T47D (cell line): ENCODE data around the gene PINK1.

Experiments used
- DNase-seq, 2 experiments: peaks; one replicate each; pipeline versions ENCODE4 v3.0.0 to v3.0.0-alpha.2; 2011 to 2012; ENCODE audit warnings: low read depth in 1 of 2, low spot score in 1 of 2
- JUND ChIP-seq: IDR thresholded peaks from 2 replicates; pipeline ENCODE4 v1.6.1; 2012; ENCODE audit warnings: low read depth
- in situ Hi-C: cut with HindIII; loops from 2 replicates; pipeline ENCODE4 v1.10.0; 2016; ENCODE audit warnings: low sequenced_read_pairs, low pct_unique_long_range_greater_than_20kb

The PINK1 gene

DNA sequence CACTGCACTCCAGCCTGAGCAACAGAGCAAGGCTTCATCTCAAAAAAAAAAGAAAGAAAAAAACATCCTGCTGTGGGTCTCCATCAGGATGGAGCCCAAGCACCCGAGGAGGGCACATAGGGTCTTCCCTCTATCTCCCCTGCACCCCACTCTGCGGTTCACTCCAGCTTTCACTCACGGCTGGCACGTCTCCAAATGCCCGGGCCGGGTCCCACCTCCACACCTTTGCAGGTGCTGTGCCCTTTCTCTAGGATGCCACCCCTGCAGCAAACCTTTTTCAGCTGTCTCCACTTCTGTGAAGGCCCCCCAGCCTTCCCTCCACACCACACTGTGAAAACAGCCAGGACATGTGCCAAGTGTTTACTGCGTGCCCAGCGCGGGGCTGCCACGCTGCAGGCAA is 50.4 kb downstream of the PINK1 start:
- TF ChIP-seq JUND: no peak
- no peak for DNase-seq
- in situ Hi-C loops: no loop called here

DNA sequence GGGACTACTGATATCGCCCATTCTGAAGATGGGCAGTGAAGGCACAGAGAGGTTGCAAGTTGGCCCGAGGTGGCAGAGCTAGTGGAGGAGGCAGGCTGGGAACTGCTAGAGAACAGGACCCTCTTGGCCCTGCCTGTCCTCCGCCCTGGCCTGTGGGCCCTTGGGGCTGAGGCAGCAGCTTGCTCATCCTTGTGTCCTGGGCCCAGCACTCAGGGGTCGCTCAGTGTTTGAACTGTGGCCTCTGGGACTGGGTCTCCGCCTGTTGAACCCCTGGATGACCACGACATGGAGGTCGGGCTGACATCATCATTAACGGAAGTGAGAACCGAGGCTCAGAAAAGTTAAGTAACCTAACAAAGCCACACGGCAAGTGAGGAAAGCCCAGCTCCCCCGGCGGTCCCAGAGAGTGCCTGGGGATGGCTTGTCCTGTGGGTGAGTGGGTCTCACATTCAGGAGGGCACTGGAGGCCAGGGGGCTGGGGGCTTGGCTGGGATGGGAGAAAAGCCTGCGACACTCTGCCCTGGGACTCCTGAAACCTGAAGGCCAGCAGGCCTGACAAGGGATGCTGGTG is 50.9 kb downstream of the PINK1 start:
- DNase-seq: no peak
- no peak for TF ChIP-seq JUND

DNA sequence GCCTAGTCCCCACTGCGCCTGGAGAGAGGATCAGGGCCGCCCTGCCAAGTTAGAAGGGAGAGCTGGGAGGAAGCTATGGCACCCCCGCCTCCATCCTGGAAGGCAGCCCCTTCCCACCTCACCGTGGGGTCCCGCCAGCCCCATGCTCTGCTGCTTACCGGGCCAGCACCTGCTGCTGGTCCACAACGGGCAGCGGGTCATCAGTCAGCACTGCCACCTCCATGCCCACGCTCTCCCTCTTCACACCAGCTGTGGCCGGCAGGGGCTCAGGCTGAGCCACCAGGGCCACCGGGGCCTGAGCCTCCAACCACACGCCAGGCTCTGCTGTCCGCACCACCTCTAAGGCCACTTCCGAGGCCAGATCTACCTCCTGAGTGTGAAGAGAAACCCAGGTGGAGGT is 51.4 kb downstream of the PINK1 start:
- no peak for TF ChIP-seq JUND
- in situ Hi-C loops: no loop called here
- no peak for DNase-seq

More for the DNA sequence above, 50.9 kb downstream of the PINK1 start:
- in situ Hi-C loops: no loop called here

DNA sequence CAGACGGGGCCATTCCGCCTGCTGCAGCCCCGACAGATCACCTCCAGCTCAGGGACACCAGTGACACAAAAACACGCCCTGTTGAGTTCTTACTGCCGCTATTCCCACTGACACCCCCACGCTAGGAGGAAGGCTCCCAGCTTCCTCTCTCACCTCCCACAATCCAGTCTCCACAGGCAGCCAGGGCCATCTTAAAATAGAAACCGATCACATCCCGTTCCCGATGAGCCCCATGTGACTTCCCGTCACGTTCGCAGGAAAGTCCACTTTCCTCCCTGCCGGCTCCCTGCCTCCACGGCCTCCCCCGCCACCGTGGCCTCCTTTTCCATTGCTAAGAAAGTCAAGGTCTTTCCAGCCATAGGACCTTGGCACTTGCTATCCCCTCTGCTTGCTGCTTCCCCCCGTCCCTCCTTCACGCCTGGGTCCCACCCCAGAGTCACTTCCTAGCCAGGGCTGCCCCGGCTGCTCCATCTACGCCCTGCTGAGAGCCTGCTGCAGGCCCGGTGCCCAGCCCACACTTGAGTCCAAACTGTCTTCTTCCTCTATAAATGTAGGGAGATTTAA is 51.9 kb downstream of the PINK1 start:
- in situ Hi-C loops: no loop called here
- TF ChIP-seq JUND: no peak
- DNase-seq: no peak

DNA sequence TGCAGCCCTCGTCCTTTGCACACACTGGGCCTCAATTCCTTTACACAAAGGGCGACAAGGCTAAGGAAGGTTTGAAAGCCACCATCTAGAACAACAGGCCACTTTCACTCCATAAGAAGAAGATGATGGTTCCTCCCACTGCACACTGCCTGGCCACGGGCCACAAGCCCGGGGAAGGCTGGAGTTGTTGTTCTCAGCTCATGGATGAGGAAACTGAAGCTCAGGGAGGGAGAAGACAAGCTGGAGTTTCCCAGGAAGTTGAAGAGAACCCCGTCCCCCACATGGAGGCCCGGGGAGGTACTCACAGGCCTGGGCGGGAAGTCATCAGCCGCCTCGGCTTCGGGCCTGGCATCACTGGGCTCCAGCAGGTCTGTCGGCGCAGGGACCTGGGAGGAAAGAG is 52.5 kb downstream of the PINK1 start:
- DNase-seq: no peak
- in situ Hi-C loops: no loop called here
- TF ChIP-seq JUND: no peak

- no peak for TF ChIP-seq JUND
- no peak for DNase-seq
- in situ Hi-C loops: no loop called here
Measured at GRCh38 chr1:20686883-20687725, 53.8 kb downstream of the PINK1 start.

GRCh38 chr1:20689645-20690056 is 56.4 kb downstream of the PINK1 start:
- in situ Hi-C loops: no loop called here
- no peak for DNase-seq
- no peak for TF ChIP-seq JUND

GRCh38 chr1:20691872-20692271 is 58.6 kb downstream of the PINK1 start:
- in situ Hi-C loops: no loop called here
- DNase-seq: no peak
- no peak for TF ChIP-seq JUND

DNA sequence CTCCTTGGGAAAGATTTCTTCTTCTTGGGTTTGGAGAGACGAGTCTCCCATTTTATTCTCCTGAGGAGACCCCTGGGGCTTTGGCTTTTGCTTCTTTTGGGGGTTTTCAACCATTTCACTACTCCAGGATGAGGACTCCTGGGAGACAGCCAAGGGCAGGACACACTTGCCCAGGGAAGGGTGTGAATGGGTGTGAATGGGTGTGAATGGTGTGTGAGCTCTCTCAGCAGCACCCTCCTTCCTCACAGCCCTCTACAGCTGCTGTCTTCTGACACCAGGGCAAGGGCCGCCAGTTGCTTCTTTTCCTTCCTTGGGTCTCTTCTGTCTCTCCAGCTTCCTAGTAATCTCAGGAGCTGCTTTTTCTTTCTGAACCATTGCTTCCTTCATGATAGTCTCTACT is 60.4 kb downstream of the PINK1 start:
- in situ Hi-C loops: no loop called here
- no peak for TF ChIP-seq JUND
- DNase-seq: no peak

- TF ChIP-seq JUND: no peak
- in situ Hi-C loops: no loop called here
- DNase-seq: no peak
Measured at GRCh38 chr1:20695515-20695914, 62.3 kb downstream of the PINK1 start.

DNA sequence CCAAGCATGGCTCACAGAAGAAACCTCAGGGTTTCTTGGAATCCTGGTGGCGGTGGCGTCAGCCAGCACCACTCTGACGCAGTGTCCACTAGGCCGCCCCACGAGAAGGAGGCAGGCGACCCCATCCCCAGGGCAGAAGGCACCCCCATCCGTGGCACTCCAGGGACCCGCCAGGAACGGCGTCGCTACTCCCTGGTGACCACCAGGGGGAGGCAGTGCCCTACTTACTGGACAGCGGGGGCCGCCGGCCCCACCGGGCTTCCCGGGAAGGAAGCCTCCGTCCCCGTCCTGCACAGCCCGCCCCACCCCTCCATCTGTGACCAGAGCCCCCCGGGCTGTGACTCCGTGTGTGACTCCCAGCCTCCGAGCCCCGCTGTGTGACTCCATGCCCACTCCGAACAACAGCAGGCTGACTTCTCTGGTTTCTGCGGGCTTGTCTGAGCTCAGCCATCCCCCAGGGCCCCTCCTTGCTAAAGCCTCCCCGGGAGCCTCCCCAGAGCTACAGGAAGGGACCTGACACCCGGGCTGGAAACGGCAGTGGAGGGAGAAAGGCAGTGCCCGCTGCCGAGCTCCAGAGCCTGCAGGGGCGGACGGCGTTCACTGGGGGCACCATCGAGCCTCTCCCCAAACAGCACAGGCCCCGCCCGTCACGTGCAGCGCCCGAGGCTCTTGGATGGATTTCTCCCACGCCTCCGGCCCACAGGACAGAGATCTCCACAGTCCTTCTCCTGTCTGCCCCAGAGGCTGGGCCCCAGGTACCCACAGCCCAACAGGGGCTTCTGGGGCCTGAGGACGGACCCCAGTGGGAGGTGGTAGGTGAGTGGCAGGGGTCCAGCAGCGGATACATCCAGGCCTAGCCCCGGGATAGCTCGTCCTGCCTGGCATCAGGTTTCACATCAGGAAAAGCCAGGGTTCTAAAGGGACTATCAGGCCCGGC is 63.4 kb downstream of the PINK1 start:
- in situ Hi-C loops: no loop called here
- peak; percentile 75 to 81 for DNase-seq
- no peak for TF ChIP-seq JUND

- DNase-seq: no peak
- in situ Hi-C loops: no loop called here
- TF ChIP-seq JUND: no peak
Measured at GRCh38 chr1:20697563-20697962, 64.3 kb downstream of the PINK1 start.
